Stimulated activated CD8-positive, alpha-beta memory T cell treated with anti-CD3 and anti-CD28 coated beads, Interleukin-4, amount 100 ng/mL, for 4 hours (primary cell): ENCODE data around the gene INTU.
"Not testable (repeated sequence)": the region's sequence is repeated elsewhere in the genome, so short reads cannot be mapped to it uniquely, and the experiment has no call there.

Experiments used
- DNase-seq, 2 donors: peaks; one replicate each; pipeline ENCODE4 v3.0.0-alpha.2; 2020; ENCODE audit warnings: low read depth in 2 of 2, low spot score in 1 of 2

The INTU gene

DNA sequence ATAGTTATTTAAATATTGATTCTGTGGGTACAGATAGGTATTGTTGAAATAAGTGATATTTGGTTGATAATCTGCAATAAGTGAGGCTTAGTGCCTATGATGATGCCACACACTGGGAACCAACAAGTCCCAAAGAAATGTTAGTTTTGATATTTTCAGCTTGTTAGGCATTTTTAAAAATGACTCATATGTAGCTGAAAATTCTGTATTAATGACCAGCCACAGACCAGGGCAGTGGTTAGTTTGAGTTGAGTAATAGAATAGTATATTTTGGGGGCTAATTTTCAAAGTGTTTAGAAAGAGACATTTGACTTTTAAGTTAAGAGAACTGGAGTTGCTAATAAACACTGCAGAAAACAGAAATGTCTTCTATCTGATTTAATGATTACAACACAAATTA lies 9.4 kb downstream of the INTU start:
- DNase-seq: no peak

DNA sequence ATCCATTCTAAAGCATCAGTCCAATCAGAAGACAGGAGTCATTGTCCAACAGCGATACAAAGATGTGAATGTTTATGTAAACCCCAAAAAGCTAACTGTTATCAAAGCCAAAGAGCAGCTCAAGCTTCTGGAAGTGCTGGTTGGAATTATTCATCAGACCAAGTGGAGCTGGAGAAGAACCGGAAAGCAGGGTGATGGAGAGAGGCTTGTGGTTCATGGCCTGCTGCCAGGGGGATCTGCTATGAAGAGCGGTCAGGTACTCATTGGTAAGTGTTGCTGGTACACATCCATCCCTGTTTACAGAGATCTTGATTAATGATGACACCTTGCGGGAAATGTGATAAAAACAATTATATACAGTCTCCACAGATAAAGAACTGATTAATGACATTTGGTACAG lies 11.0 kb downstream of the INTU start:
- no peak for DNase-seq

DNA sequence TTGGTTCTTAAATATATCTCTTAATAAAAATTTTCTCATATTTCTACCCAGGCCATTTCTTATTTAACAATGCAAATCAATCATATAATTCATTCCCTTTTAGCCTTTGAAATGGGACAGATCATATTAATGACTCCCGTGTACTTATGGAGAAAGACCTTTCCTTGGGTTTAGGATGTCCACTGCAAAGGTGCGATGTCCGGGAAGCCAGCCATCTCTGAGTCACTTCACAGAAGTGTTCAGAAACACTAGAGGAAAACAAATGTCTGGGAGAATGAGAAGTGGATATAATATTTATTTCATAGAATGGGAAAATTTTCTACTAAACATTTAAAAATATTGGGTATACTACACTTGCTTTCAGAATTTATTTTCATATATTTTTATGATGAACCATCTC lies 15.3 kb downstream of the INTU start:
- DNase-seq: no peak

DNA sequence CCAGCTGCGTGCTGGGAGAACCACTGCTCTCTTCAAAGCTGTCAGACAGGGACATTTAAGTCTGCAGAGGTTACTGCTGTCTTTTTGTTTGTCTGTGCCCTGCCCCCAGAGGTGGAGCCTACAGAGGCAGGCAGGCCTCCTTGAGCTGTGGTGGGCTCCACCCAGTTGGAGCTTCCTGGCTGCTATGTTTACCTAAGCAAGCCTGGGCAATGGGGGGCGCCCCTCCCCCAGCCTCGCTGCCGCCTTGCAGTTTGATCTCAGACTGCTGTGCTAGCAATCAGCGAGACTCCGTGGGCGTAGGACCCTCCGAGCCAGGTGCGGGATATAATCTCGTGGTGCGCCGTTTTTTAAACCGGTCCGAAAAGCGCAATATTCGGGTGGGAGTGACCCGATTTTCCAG lies 22.8 kb downstream of the INTU start:
- not testable (repeated sequence) for DNase-seq

DNA sequence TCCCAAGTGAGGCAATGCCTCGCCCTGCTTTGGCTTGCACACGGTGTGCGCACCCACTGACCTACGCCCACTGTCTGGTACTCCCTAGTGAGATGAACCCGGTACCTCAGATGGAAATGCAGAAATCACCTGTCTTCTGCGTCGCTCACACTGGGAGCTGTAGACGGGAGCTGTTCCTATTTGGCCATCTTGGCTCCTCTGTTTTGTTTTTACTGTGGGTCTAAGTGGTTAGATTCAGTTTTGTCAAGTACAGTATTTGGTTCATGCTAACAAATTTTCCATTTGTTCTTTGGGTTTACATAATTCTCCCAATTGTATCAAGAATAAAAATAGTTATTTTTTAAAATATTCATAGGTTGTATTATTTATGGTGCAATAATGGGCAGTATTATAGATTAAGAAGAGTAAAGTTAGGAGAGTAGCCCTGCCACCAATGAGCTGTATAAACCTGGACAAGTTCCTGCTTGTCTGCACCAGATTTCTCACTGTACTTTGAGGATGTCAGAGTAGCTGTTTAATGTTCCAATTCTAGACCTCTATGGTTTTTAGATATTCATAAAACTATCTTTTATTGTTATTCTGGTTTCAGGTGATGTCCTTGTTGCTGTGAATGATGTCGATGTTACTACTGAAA lies 23.4 kb downstream of the INTU start:
- DNase-seq: no peak

DNA sequence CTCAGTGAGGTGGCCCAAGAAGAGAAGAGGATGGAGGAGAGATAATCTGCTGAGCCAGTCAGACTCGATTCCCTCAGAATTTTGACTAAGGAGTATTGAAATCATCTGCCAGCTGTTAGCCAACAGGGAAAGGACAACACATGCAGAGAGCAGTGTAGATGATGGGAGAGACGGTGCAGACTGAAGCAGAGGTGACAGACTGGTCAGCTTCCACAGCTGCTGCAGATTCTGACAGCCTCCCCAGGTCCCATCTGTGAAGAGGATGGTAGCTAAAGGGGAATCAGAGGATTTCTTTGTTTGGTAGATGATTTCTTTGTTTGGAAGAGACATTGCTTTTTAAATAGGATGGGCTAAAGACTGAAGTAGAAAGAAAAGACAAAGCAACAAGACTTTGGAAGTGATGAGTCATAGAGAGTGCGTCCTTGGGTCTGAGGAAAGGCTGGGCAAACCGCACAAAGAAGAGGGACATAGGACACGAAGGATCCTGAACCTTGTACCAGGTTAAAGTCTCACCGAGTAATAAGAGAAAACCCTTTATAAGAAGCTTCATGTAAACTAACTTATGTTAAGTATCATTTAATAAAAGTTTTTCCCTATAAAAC lies 27.6 kb downstream of the INTU start:
- DNase-seq: no peak

DNA sequence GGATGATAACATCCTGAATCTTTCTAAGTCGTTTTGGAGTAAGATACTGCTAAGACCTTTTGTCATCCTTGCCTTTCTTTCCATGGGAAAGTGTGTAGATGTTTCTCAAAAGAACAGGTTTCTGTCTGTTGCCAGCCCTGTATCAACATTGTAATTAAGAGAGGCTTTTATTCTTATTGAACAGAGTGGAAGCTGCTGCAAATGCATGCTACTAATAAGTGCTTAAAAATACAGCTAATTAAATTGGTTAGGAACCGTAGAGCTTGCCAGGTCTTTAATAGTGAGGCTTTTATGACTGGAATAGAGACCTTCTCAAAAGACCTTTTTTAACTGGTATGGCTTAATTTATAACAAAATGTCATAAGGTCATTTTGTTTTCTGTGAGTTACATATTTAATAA lies 34.4 kb downstream of the INTU start:
- DNase-seq: no peak

DNA sequence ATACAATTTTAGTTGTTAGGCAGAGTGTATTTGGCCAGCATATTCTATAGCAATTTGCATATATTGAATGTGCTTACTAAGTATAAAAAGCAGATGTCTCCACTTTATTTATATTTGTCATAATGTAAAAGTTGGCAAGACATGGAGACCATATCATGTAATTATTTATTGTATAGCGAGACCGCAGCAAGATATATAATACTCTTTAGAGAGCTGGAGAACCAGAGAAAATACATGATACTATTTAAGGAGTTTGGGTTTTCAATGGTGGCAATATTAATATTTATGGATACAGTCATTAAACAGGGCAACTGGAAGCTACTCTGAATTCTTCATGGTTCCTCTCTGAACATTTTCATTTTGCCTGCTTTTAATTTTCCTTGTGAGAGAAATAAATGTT lies 35.0 kb downstream of the INTU start:
- no peak for DNase-seq

DNA sequence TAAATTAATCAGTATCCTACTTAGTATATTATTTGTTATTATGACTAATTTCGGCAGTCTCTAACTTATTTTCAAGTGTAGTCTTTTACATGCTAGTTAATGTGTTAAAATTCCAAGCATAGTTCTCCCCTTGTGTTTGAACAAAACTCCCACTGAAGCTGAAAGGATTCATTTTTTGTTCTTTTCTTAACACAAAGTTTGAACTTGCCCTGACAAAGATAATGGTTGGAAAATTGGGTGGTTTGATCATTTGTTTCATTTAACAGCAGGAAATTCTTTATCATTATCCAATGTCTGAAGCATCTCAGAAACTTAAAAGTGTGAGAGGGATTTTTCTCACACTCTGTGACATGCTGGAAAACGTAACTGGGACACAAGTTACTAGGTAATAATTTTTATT lies 36.0 kb downstream of the INTU start:
- DNase-seq: no peak

DNA sequence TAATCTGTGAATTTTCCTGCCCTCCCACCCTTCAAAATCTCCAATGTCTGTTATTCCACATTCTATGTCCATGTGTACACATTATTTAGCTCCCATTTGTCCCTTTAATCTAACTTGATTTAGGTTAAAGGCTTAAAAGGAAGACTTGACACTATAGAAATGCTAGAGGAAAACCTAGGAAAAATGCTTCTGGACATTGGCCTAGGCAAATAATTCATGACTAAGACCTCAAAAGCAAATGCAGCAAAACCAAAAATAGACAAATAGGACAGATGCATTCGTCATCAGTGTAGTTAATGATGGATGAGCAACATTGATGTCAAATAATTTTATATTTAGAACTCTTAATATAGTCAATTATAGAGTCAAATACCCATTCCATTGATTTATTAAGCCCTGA lies 36.9 kb downstream of the INTU start:
- DNase-seq: no peak

DNA sequence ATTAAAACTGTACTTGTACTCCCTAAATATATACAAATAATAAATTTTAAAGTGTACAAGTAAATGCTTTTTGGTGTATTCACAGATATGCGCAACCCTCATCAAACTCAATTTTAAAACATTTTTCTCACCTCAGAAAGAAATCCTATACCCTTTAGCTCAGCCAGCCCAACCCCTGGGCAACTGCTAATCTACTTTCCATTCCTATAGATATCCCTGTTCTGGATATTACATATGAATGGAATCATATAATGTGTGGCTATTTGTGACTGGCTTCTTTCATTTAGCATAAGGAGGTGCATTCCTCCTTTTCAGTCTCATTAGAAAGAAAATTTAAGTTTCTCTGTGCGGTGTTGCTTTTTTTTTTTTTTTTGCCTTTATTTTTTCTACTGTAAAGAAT lies 39.4 kb downstream of the INTU start:
- DNase-seq: no peak

DNA sequence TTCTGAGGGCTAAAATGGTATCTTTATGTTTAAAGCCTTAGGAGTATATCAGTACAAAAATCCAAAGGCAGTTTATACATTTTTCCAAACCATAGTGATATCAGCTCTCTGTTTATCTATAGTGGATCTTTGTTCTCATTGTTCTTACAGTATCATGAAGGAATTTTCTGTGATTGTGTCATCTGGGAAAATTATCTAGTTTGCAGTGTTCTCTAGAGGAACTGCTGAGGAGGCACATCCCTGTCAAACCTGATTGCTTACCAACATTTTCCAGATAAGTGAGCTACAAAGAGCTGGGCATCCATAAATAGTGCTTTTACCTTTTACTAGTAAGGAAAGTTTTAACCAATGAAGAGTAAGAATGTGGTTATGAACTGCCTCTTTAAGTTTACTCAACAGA lies 52.5 kb downstream of the INTU start:
- DNase-seq: no peak

DNA sequence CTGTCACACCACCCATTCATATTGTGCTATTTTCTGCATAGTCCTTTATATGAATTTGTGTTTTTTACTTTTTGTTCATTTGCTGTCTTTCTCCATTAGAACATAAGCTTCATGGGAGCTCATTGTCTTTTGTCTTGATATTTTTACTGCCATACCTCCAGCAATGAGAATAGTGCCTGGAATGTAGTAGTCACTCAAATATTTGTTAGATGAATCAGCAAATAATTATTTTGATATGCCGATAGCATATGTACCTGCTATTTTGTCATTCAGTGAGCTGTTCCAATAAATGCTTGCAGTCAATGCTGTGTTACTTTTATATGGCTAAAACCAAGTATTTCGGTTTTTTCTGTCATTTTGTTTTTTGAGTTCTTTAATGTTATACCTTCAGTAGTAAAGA lies 53.9 kb downstream of the INTU start:
- DNase-seq: no peak

DNA sequence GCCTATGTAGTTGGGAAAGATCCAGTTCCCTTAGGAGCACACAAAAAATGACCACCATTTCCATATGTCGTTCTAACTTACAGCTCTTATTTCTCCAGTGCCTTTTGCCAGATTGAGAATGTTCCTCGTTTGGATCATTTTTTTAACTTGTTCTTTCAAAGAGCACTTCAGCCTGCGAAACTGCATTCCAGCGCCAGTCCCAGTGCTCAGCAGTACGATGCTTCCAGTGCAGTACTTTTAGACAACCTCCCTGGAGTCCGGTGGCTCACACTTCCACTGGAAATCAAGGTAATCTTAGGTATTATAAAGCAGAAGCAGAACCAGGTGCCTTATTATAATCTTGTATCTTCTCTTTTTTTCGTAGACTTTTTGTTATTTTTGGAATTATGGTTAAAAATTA lies 54.8 kb downstream of the INTU start:
- DNase-seq: no peak

DNA sequence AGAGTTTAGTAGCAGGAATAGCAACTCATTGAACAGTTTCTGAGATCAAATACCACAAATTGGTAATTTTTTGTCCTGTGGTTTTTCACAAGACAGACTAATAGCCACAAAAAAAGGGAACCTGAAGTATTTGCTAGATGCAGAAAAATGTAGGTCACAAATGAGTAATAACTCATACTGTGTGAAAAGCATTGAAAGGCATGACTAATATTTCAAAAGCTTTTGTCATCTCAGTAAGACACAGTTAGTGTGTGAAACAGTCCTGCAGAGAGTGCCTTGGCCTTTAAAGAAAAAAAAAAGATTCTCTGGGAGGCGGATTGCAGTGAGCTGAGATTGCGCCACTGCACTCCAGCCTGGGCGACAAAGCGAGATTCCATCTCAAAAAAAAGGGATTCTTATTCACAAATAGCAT lies 66.0 kb downstream of the INTU start:
- DNase-seq: no peak

DNA sequence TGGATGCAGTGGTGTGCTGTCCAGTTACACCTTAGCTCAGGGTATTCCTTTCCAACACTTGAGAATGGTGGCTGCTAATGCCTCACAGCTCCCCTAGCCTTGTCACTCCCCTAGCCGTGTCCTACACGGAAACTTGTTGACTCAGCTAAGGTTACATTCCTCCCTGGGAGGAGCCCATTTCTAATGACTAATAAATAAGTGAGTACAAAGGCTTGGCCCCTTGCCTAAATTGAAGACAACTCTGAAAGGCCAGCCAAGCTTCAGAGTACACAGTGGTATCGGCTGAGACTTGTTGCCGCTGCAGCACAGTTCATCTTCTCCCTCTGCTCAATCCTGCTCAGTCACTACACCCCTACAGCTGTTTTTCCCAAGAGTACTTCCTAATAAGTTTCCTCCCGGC lies 76.2 kb downstream of the INTU start:
- DNase-seq: no peak

DNA sequence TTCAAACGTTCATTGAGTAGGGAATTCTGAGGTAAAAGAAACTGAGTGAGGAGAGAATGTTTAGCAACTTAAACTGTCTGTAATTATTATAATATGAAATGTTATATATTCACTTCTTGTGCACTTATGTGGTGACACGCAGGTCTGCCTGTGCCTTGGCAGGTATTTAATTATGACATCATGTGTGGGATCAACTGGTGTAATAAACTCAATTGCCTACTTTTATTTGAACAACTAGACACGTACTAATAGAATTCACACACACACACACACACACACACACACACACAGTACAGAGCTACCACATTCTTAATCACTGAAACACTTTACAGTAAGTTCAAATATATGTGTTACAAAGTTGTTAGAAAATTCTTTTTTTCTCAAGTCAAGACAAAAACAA lies 76.7 kb downstream of the INTU start:
- DNase-seq: no peak

DNA sequence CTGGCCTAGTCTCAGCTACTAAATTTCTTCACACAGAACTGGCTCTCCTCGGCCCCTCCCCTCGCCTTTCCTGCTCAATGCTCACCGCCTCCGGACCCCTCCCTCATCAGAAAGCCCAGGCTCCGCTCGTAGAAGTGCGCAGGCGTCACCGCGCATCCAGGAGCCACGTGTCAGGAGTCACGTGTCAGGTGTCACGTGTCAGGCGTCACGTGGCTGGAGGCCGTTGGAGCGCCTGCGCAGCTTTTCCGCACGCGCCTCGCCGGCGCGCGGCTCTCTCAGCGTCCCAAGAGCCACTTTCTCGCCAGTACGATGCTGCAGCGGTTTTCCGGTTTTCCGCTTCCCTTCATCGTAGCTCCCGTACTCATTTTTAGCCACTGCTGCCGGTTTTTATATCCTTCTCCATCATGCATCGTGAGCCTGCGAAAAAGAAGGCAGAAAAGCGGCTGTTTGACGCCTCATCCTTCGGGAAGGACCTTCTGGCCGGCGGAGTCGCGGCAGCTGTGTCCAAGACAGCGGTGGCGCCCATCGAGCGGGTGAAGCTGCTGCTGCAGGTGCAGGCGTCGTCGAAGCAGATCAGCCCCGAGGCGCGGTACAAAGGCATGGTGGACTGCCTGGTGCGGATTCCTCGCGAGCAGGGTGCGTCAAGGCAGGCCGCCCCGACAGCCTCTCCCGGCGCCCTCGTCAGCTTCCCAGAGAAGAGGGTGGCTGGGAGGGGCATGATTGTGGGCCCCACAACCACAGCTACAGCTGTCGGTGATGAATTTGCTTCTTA lies 97.6 kb downstream of the INTU start, which contains the start of gene SLC25A31:
SLC25A31 (plus strand) TSS at position 259 of the 772 bp plus-strand sequence; CDS start at position 405, 146 bp downstream.
- DNase-seq: no peak

DNA sequence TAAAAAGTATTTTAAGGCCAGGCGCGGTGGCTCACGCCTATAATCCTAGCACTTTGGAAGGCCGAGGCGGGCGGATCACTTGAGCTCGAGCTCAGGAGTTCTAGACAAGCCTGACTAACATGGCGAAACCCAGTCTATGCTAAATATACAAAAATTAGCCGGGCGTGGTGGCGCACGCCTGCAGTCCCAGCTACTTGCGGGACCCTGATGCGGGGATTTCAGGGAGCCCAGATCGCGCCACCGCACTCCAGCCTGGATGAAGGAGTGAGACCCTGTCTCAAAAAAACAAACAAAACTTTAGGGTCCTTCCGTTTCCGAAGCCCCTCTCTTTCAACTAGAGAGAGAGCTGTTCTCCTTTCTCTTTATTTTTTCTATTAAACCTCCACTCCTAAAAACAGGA lies 98.6 kb downstream of the INTU start:
- no peak for DNase-seq

DNA sequence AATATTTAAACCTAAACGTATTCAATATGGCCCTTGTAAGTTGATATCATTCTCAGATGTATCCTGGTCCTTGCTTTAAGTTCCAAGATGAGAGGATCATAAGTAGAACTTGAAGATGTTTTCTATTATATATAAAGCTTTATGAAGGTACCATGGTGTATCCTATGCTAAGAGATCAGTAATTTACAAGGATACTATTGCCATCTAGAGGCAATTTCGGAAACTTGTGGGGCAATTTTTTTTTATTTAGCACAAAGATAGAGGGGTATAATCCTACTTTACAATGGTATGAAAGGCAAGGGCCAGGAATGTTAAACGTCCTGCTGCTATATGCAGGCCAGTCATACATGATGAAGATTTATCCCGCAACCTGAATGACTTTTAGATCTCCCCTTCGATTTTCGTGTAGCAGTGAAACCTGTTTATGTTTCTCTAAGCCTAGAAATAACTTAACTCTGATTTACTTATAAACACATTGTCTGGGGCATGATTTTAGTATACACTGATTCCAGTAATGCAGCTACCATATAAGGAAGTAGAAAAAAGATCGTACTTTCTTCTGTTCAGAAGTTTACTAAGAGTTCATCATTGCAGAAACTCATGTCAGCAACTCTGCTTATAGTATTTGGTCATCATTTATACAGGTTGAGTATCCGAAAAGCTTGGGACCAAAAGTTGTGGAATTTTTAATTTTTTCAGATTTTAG lies 100.0 kb downstream of the INTU start:
- no peak for DNase-seq

DNA sequence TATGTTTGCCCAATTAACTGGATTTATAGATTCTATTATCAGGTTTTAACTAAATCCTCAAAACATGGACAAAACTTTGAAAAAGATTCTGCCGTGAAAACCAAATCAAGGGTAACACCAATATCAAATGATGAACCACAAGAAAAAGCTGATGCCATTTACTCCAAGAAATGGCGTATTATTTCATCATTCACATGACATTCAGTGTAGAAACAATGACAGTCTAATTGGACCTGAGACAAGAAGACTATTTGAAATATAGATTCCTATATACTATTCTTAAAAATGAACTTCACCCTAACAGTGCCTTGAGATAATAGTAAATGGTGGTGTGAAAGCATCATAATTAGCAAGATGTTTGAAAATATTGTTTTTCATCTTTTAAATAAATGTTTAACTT lies 102.2 kb downstream of the INTU start:
- DNase-seq: no peak

DNA sequence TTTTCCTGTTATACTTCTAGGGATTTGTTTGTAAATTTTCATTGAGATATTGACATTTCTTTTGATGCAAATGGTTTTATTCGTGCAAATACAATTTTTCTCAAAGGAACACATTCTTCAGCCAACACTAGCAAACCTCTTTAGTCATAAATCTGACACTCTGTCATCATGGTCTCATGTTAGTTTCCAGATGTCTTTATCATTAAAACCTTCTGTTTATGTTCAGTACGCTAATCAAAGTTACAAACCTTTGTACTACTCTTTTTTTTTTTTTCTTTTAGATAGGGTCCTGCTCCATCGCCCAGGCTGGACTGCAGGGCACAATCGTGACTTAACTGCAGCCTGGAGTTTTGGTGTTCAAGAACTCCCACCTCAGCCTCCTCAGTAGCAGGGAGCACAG lies 104.5 kb downstream of the INTU start:
- DNase-seq: no peak
